ENCODE data around the gene PPIL4. TPM values are rescaled to one million over a fixed set of nuclear protein-coding genes. Genes with fewer than 3 reads are reported as not detected.
A peak's percentile ranks its signal among the peaks of the same experiment; 100 is the strongest.

Gene PPIL4
- total and polyA plus RNA-seq, 4 experiments from 2014 or later = 10.0 to 35.7 (median 23.8) TPM

- no peaks in the 10 kb centered on the region for H3K27me3 ChIP-seq (ENCODE audit: insufficient read depth, low read length)
- H3K4me3 ChIP-seq (ENCODE audit: low read length in 2 of 2) = no peak overlapping the region
- H3K9me3 ChIP-seq (ENCODE audit: control insufficient read depth in 1 of 2, low read length in 2 of 2) = no peaks in the 10 kb centered on the region
- H3K4me3 Mint-ChIP-seq = peak overlapping the region in 1 of 8 donors; percentile 22
- H3K36me3 Mint-ChIP-seq = peaks cover 26 to 50% of the 10 kb centered on the region in 2 donors
- H3K27me3 Mint-ChIP-seq = no peaks in the 10 kb centered on the region
- no peak overlapping the region for H3K27ac ChIP-seq (ENCODE audit: low read depth, low read length)
- intact Hi-C loops (cut with micrococcal nuclease) = no loop called here
- DNase-seq = no peak
- ChIA-PET CTCF (ENCODE audit: partially characterized antibody) (interaction anchor here (0.7 to 3.7 kb wide), 4 partner anchors 37 to 79 kb away, joined by 3 to 16 read pairs (median 3); no protein-coding TSS in a partner anchor), POLR2A (ENCODE audit: partially characterized antibody) (interaction anchor here (1.1 to 9.7 kb wide), 4 partner anchors 12 to 480 kb away, joined by 3 to 100 read pairs (median 4); no protein-coding TSS in a partner anchor)
- H3K4me1 ChIP-seq (ENCODE audit: insufficient read depth, low read length) = peaks cover 26% of the 10 kb centered on the region
- H3K4me1 Mint-ChIP-seq = peaks cover 18 to 43% (median 21%) of the 10 kb centered on the region in 4 donors
- H3K9me3 Mint-ChIP-seq = no peaks in the 10 kb centered on the region
- no peaks in the 10 kb centered on the region for H3K36me3 ChIP-seq (ENCODE audit: insufficient read depth, low read length)
- H3K27ac Mint-ChIP-seq = peak overlapping the region; percentile 56 to 93 (median 90)
Observed at GRCh38 chr6:149510793-149511512, 34.9 kb downstream of the PPIL4 start.

- H3K4me3 ChIP-seq (ENCODE audit: low read length in 2 of 2) = no peak overlapping the region
Observed at GRCh38 chr6:149508485-149508884, 37.4 kb downstream of the PPIL4 start.

DNA sequence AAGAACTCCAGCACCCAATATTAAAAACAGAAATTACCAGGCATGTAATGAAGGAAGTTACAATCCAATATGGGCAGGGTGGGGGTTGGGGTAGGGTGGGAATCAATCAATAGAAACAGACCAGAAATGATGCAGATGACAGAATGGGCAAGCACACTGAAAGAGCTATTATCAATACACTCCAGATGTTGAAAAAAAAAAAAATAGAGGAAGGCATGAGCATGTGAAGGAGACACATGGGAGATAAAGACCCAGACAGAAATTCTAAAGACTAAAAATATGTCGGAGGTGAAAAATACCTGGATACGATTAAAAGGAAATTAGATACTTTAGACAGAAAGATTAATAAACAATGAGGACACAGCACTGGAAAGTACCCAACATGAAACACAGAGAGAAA lies 42.0 kb downstream of the PPIL4 start:
- Histone ChIP-seq H3K27ac (ENCODE audit: low read depth, low read length) (peak overlapping the region; percentile 21), H3K27me3 (ENCODE audit: insufficient read depth, low read length) (no peaks in the 10 kb centered on the region), H3K4me1 (ENCODE audit: insufficient read depth, low read length) (peaks cover 34% of the 10 kb centered on the region), H3K9me3 (ENCODE audit: control insufficient read depth in 1 of 2, low read length in 2 of 2) (no peaks in the 10 kb centered on the region), H3K4me3 (ENCODE audit: low read length in 2 of 2) (no peak overlapping the region), H3K36me3 (ENCODE audit: insufficient read depth, low read length) (no peaks in the 10 kb centered on the region)
- no peaks in the 10 kb centered on the region for H3K27me3 Mint-ChIP-seq
- POLR2A ChIA-PET (ENCODE audit: partially characterized antibody) = interaction anchor here (1.8 to 9.7 kb wide), 2 partner anchors 9 to 30 kb away, joined by 7 to 100 read pairs; no protein-coding TSS in a partner anchor
- CTCF ChIA-PET (ENCODE audit: partially characterized antibody) = interaction anchor here (1.3 to 2.9 kb wide), 5 partner anchors 10 to 72 kb away, joined by 3 to 13 read pairs (median 4); no protein-coding TSS in a partner anchor
- H3K4me3 Mint-ChIP-seq = no peak overlapping the region
- peaks cover 20 to 46% (median 31%) of the 10 kb centered on the region in 4 donors for H3K4me1 Mint-ChIP-seq
- peak overlapping the region in 6 of 7 donors; percentile 43 to 87 (median 74) for H3K27ac Mint-ChIP-seq
- intact Hi-C loops (cut with micrococcal nuclease) = no loop called here
- DNase-seq = no peak
- peaks cover 24 to 53% of the 10 kb centered on the region in 2 donors for H3K36me3 Mint-ChIP-seq
- H3K9me3 Mint-ChIP-seq = no peaks in the 10 kb centered on the region

More at GRCh38 chr6:149508485-149508884, 37.4 kb downstream of the PPIL4 start:
- peak overlapping the region; percentile 2 to 75 (median 66) for H3K4me3 Mint-ChIP-seq
- H3K27me3 ChIP-seq (ENCODE audit: insufficient read depth, low read length) = no peaks in the 10 kb centered on the region
- POLR2A ChIA-PET (ENCODE audit: partially characterized antibody) = interaction anchor here (0.5 to 9.7 kb wide), 6 partner anchors 8 to 60 kb away, joined by 3 to 100 read pairs (median 8); no protein-coding TSS in a partner anchor
- H3K36me3 ChIP-seq (ENCODE audit: insufficient read depth, low read length) = no peaks in the 10 kb centered on the region
- intact Hi-C loops (cut with micrococcal nuclease) = loop anchor here (1.0 kb wide), 3 partner anchors 9 to 23 kb away; partner anchors contain the start of gene ZC3H12D
- H3K27ac Mint-ChIP-seq = peak overlapping the region; percentile 76 to 98 (median 96)
- no peaks in the 10 kb centered on the region for H3K9me3 Mint-ChIP-seq
- H3K27ac ChIP-seq (ENCODE audit: low read depth, low read length) = peak overlapping the region; percentile 53
- H3K9me3 ChIP-seq (ENCODE audit: control insufficient read depth in 1 of 2, low read length in 2 of 2) = no peaks in the 10 kb centered on the region
- no peaks in the 10 kb centered on the region for H3K27me3 Mint-ChIP-seq
- peaks cover 22 to 57% of the 10 kb centered on the region in 2 donors for H3K36me3 Mint-ChIP-seq
- H3K4me1 ChIP-seq (ENCODE audit: insufficient read depth, low read length) = peaks cover 32% of the 10 kb centered on the region
- peaks cover 16 to 45% (median 30%) of the 10 kb centered on the region in 4 donors for H3K4me1 Mint-ChIP-seq
- DNase-seq = peak; percentile 75 to 86 (median 79)
- CTCF ChIA-PET (ENCODE audit: partially characterized antibody) = interaction anchor here (1.4 to 3.7 kb wide), 3 partner anchors 9 to 426 kb away, joined by 3 to 18 read pairs (median 16); no protein-coding TSS in a partner anchor

- ChIA-PET POLR2A (ENCODE audit: partially characterized antibody) (interaction anchor here (0.6 to 9.7 kb wide), 4 partner anchors 8 to 44 kb away, joined by 3 to 100 read pairs (median 5); no protein-coding TSS in a partner anchor), CTCF (ENCODE audit: partially characterized antibody) (interaction anchor here (1.3 to 2.9 kb wide), 5 partner anchors 10 to 72 kb away, joined by 3 to 13 read pairs (median 4); no protein-coding TSS in a partner anchor)
- Histone ChIP-seq H3K27ac (ENCODE audit: low read depth, low read length) (no peak overlapping the region), H3K36me3 (ENCODE audit: insufficient read depth, low read length) (no peaks in the 10 kb centered on the region), H3K9me3 (ENCODE audit: control insufficient read depth in 1 of 2, low read length in 2 of 2) (no peaks in the 10 kb centered on the region), H3K27me3 (ENCODE audit: insufficient read depth, low read length) (no peaks in the 10 kb centered on the region), H3K4me3 (ENCODE audit: low read length in 2 of 2) (no peak overlapping the region), H3K4me1 (ENCODE audit: insufficient read depth, low read length) (peaks cover 35% of the 10 kb centered on the region)
- no peaks in the 10 kb centered on the region for H3K27me3 Mint-ChIP-seq
- intact Hi-C loops (cut with micrococcal nuclease) = no loop called here
- H3K9me3 Mint-ChIP-seq = no peaks in the 10 kb centered on the region
- peaks cover 17 to 40% (median 26%) of the 10 kb centered on the region in 4 donors for H3K4me1 Mint-ChIP-seq
- DNase-seq = no peak
- peak overlapping the region in 5 of 7 donors; percentile 43 to 87 (median 72) for H3K27ac Mint-ChIP-seq
- peaks cover 24 to 49% of the 10 kb centered on the region in 2 donors for H3K36me3 Mint-ChIP-seq
- no peak overlapping the region for H3K4me3 Mint-ChIP-seq
Observed at GRCh38 chr6:149503276-149503675, 42.6 kb downstream of the PPIL4 start.

- no peaks in the 10 kb centered on the region for H3K27me3 ChIP-seq (ENCODE audit: insufficient read depth, low read length)
- no peak for DNase-seq
- peaks cover 34% of the 10 kb centered on the region for H3K4me1 ChIP-seq (ENCODE audit: insufficient read depth, low read length)
- ChIA-PET CTCF (ENCODE audit: partially characterized antibody) (interaction anchor here (2.9 kb wide), 1 partner anchor 16 kb away, joined by 13 read pairs; no protein-coding TSS in a partner anchor), POLR2A (ENCODE audit: partially characterized antibody) (no interaction called here)
- Mint-ChIP-seq H3K9me3 (no peaks in the 10 kb centered on the region), H3K27ac (peak overlapping the region; percentile 13 to 82 (median 22)), H3K36me3 (peaks cover 19 to 43% of the 10 kb centered on the region in 2 donors), H3K27me3 (no peaks in the 10 kb centered on the region), H3K4me1 (peaks cover 16 to 44% (median 28%) of the 10 kb centered on the region in 4 donors), H3K4me3 (no peak overlapping the region)
- no peaks in the 10 kb centered on the region for H3K36me3 ChIP-seq (ENCODE audit: insufficient read depth, low read length)
- no peaks in the 10 kb centered on the region for H3K9me3 ChIP-seq (ENCODE audit: control insufficient read depth in 1 of 2, low read length in 2 of 2)
- intact Hi-C loops (cut with micrococcal nuclease) = no loop called here
- no peak overlapping the region for H3K27ac ChIP-seq (ENCODE audit: low read depth, low read length)
- H3K4me3 ChIP-seq (ENCODE audit: low read length in 2 of 2) = no peak overlapping the region
Observed at GRCh38 chr6:149501768-149502167, 44.1 kb downstream of the PPIL4 start.

DNA sequence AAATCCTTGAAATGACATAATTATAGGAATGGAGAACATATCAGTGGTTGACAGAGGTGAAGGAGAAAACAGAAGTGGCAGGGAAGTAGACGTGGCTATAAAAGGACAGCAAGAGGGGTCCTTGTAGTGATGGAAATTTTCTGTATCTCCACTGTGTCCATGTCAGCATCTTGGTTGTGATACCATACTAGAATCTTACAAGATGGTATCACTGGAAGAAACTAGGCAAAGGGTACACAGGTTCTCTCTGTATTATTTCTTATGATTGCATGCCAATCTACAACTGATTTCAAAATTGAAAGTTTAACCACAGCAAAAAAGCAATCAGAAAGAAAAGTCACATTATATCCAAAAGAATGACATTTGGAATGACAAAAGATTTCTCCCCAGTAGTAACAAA lies 44.6 kb downstream of the PPIL4 start:
- no peak overlapping the region for H3K27ac ChIP-seq (ENCODE audit: low read depth, low read length)
- no peaks in the 10 kb centered on the region for H3K9me3 ChIP-seq (ENCODE audit: control insufficient read depth in 1 of 2, low read length in 2 of 2)
- no peaks in the 10 kb centered on the region for H3K9me3 Mint-ChIP-seq
- no peak for DNase-seq
- H3K27me3 Mint-ChIP-seq = no peaks in the 10 kb centered on the region
- H3K4me1 Mint-ChIP-seq = peaks cover 18 to 50% (median 33%) of the 10 kb centered on the region in 4 donors
- no peaks in the 10 kb centered on the region for H3K27me3 ChIP-seq (ENCODE audit: insufficient read depth, low read length)
- intact Hi-C loops (cut with micrococcal nuclease) = no loop called here
- no peaks in the 10 kb centered on the region for H3K36me3 ChIP-seq (ENCODE audit: insufficient read depth, low read length)
- H3K27ac Mint-ChIP-seq = peak overlapping the region in 4 of 7 donors; percentile 29 to 65 (median 58)
- no peak overlapping the region for H3K4me3 ChIP-seq (ENCODE audit: low read length in 2 of 2)
- H3K36me3 Mint-ChIP-seq = peaks cover 19 to 41% of the 10 kb centered on the region in 2 donors
- ChIA-PET POLR2A (ENCODE audit: partially characterized antibody) (no interaction called here), CTCF (ENCODE audit: partially characterized antibody) (no interaction called here)
- peaks cover 39% of the 10 kb centered on the region for H3K4me1 ChIP-seq (ENCODE audit: insufficient read depth, low read length)
- H3K4me3 Mint-ChIP-seq = no peak overlapping the region

DNA sequence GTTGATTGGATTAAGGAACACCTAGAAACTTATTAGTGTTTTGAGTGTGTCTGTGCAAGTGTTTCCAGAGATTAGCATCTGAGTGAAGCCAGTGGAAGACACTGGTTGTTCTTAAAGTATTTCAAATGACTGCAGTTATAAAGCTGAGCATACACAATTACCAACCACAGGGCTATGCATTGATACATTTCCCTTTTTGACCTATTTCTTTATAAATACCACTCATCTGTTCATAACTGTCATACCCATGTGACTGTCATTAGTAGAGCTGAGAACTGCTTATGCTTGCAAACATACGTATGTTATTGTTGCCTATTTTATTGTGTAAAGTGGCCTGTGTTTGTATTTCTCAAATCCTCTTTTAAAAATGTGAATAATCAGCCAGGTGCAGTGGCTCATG lies 45.7 kb downstream of the PPIL4 start:
- CTCF ChIA-PET (ENCODE audit: partially characterized antibody) = interaction anchor here (0.6 to 2.7 kb wide), 3 partner anchors 15 to 474 kb away, joined by 3 to 11 read pairs (median 5); partner anchors contain the start of gene ZC3H12D
- Mint-ChIP-seq H3K27me3 (no peaks in the 10 kb centered on the region), H3K27ac (peak overlapping the region; percentile 35 to 89 (median 75)), H3K9me3 (no peaks in the 10 kb centered on the region), H3K4me3 (no peak overlapping the region), H3K36me3 (peaks cover 8 to 31% of the 10 kb centered on the region in 2 donors), H3K4me1 (peaks cover 22 to 55% (median 34%) of the 10 kb centered on the region in 4 donors)
- intact Hi-C loops (cut with micrococcal nuclease) = no loop called here
- POLR2A ChIA-PET (ENCODE audit: partially characterized antibody) = interaction anchor here (0.6 to 1.3 kb wide), 3 partner anchors 9 to 17 kb away, joined by 3 to 4 read pairs (median 3); partner anchors contain the start of gene ZC3H12D
- H3K36me3 ChIP-seq (ENCODE audit: insufficient read depth, low read length) = no peaks in the 10 kb centered on the region
- peaks cover 48% of the 10 kb centered on the region for H3K4me1 ChIP-seq (ENCODE audit: insufficient read depth, low read length)
- no peak overlapping the region for H3K27ac ChIP-seq (ENCODE audit: low read depth, low read length)
- no peak overlapping the region for H3K4me3 ChIP-seq (ENCODE audit: low read length in 2 of 2)
- no peaks in the 10 kb centered on the region for H3K27me3 ChIP-seq (ENCODE audit: insufficient read depth, low read length)
- H3K9me3 ChIP-seq (ENCODE audit: control insufficient read depth in 1 of 2, low read length in 2 of 2) = no peaks in the 10 kb centered on the region
- no peak for DNase-seq

Measured in CD4-positive, alpha-beta memory T cell (primary cell).